SK-N-SH (cell line): ENCODE data around the gene PACSIN1. TPM values are rescaled to one million over a fixed set of nuclear protein-coding genes. Genes with fewer than 3 reads are reported as not detected.

Experiments used
- CTCF ChIA-PET: fragments of 300-600, 350-600 bp; formaldehyde crosslinking; extraction: SDS; loops from one replicate; lab custom pipeline; 2021; lab: Yijun Ruan, JAX
- POLR2A ChIA-PET: fragments of 350-600 bp; sonication (Branson Sonifier 250); formaldehyde crosslinking; extraction: SDS; loops from one replicate; lab custom pipeline; 2020; ENCODE audit warnings: antibody characterized with exemption, inconsistent platforms; lab: Yijun Ruan, JAX
- DNase-seq: peaks from one replicate; pipeline ENCODE4 v3.0.0; 2012
- H2AFZ ChIP-seq: fragments of 200-600 bp; sonication (generic); 2 replicates; pipeline ENCODE4 v1.8.1; 2016; ENCODE audit warnings: antibody characterized with exemption, mild to moderate bottlenecking, low read depth
- H3F3A ChIP-seq: fragments of 200-600 bp; sonication (generic); replicated peaks from 2 replicates; pipeline ENCODE3; 2016; ENCODE audit warnings: antibody characterized with exemption, mild to moderate bottlenecking; ENCODE audit not compliant: insufficient read depth
- H3K27ac ChIP-seq, 2 experiments: fragments of 200-500 bp in 1 of 2; fragments of 200-600 bp in 1 of 2; sonication (Bioruptor generic) in 1 of 2; sonication (generic), shearing (Covaris generic) in 1 of 2; 2 replicates each; pipeline versions ENCODE4 v1.5.1 to v1.6.1; 2014 to 2016; ENCODE audit warnings: low read depth in 2 of 2, inconsistent platforms in 1 of 2, low read length in 1 of 2, mild to moderate bottlenecking in 1 of 2, mixed read lengths in 1 of 2
- H3K27me3 ChIP-seq: fragments of 200-600 bp; sonication (generic), shearing (Covaris generic); 2 replicates; pipeline ENCODE4 v1.6.1; 2016; ENCODE audit warnings: mixed run types; ENCODE audit not compliant: insufficient read depth
- H3K36me3 ChIP-seq, 2 experiments: fragments of 200-500 bp in 1 of 2; fragments of 200-600 bp in 1 of 2; sonication (Bioruptor generic) in 1 of 2; sonication (generic) in 1 of 2; replicated peaks in 1 of 2; 2 replicates each; pipeline versions ENCODE3 to v1.5.1; 2014 to 2016; ENCODE audit warnings: low read length in 1 of 2, mild to moderate bottlenecking in 1 of 2; ENCODE audit not compliant: insufficient read depth in 2 of 2, control insufficient read depth in 1 of 2
- H3K4me1 ChIP-seq, 2 experiments: fragments of 200-500 bp in 1 of 2; fragments of 200-600 bp in 1 of 2; sonication (Bioruptor generic) in 1 of 2; sonication (generic), shearing (Covaris generic) in 1 of 2; 2 replicates each; pipeline versions ENCODE4 v1.5.1 to v1.6.1; 2014 to 2016; ENCODE audit warnings: low read depth in 1 of 2, low read length in 1 of 2, mixed run types in 1 of 2; ENCODE audit not compliant: insufficient read depth in 2 of 2, control insufficient read depth in 1 of 2
- H3K4me2 ChIP-seq: fragments of 200-600 bp; sonication (generic), shearing (Covaris generic); 2 replicates; pipeline ENCODE4 v1.6.1; 2017; ENCODE audit warnings: mixed run types
- H3K4me3 ChIP-seq, 2 experiments: fragments of 200-500 bp in 1 of 2; fragments of 200-600 bp in 1 of 2; sonication (Bioruptor generic) in 1 of 2; sonication (generic), shearing (Covaris generic) in 1 of 2; 2 replicates each; pipeline versions ENCODE4 v1.5.1 to v1.8.1; 2014 to 2016; ENCODE audit warnings: low read depth in 2 of 2, inconsistent platforms in 1 of 2, low read length in 1 of 2, mild to moderate bottlenecking in 1 of 2, mixed read lengths in 1 of 2, moderate library complexity in 1 of 2
- H3K79me2 ChIP-seq: fragments of 200-600 bp; sonication (generic); 2 replicates; pipeline ENCODE4 v1.8.1; 2017; ENCODE audit warnings: mild to moderate bottlenecking; ENCODE audit not compliant: insufficient read depth
- H3K9ac ChIP-seq: fragments of 200-600 bp; sonication (generic); 2 replicates; pipeline ENCODE4 v1.6.1; 2017; ENCODE audit warnings: mixed run types
- H3K9me2 ChIP-seq: fragments of 200-600 bp; sonication (generic); 2 replicates; pipeline ENCODE4 v1.6.1; 2017; ENCODE audit warnings: mixed run types
- H3K9me3 ChIP-seq: fragments of 200-600 bp; sonication (generic); 2 replicates; pipeline ENCODE4 v1.6.1; 2017; ENCODE audit warnings: mixed run types, mild to moderate bottlenecking, moderate library complexity
- H4K20me1 ChIP-seq: fragments of 200-600 bp; sonication (generic); 2 replicates; pipeline ENCODE4 v1.6.1; 2017; ENCODE audit warnings: mild to moderate bottlenecking, mixed run types; ENCODE audit not compliant: insufficient read depth
- CHD2 ChIP-seq: fragments of 150-350 bp; IDR thresholded peaks from 2 replicates; pipeline ENCODE4 v1.6.1; 2018; ENCODE audit warnings: low read length; ENCODE audit not compliant: partially characterized antibody
- EZH2phosphoT487 ChIP-seq: fragments of 200-600 bp; sonication (generic); IDR thresholded peaks from 2 replicates; pipeline ENCODE4 v1.6.1; 2017; ENCODE audit warnings: low read depth, mixed run types, mild to moderate bottlenecking, antibody characterized with exemption, moderate library complexity, borderline replicate concordance
- FOXJ3 ChIP-seq: sonication (generic); formaldehyde crosslinking; IDR thresholded peaks from 2 replicates; pipeline ENCODE4 v1.5.1; 2020; ENCODE audit warnings: mild to moderate bottlenecking, missing genetic modification reagents
- FOXM1 ChIP-seq: IDR thresholded peaks from 2 replicates; pipeline ENCODE4 v1.4.0; 2012; ENCODE audit warnings: low read depth, mild to moderate bottlenecking
- GABPA ChIP-seq: IDR thresholded peaks from 2 replicates; pipeline ENCODE4 v1.4.0; 2012; ENCODE audit warnings: low read depth, mild to moderate bottlenecking
- JUND ChIP-seq: IDR thresholded peaks from 2 replicates; pipeline ENCODE4 v1.4.0; 2012
- MXI1 ChIP-seq: IDR thresholded peaks from 2 replicates; pipeline ENCODE4 v1.6.1; 2012; ENCODE audit warnings: mild to moderate bottlenecking, low read depth, low read length, improper control_type of control experiment
- POLR2AphosphoS5 ChIP-seq: IDR thresholded peaks from 2 replicates; pipeline ENCODE4 v1.6.1; 2012; ENCODE audit warnings: low read depth, low read length
- RAD21 ChIP-seq: IDR thresholded peaks from 2 replicates; pipeline ENCODE4 v1.6.1; 2012; ENCODE audit warnings: mild to moderate bottlenecking, low read length
- RCOR1 ChIP-seq: fragments of 150-350 bp; IDR thresholded peaks from 2 replicates; pipeline ENCODE4 v1.6.1; 2017; ENCODE audit warnings: antibody characterized with exemption, low read length
- SMC3 ChIP-seq: IDR thresholded peaks from 2 replicates; pipeline ENCODE4 v1.6.1; 2012; ENCODE audit warnings: low read depth, low read length, improper control_type of control experiment
- TAF1 ChIP-seq: IDR thresholded peaks from 2 replicates; pipeline ENCODE4 v1.6.1; 2012; ENCODE audit warnings: low read depth, mild to moderate bottlenecking, low read length, moderate library complexity, borderline replicate concordance
- TCF12 ChIP-seq: IDR thresholded peaks from 2 replicates; pipeline ENCODE4 v1.4.0; 2012
- TEAD4 ChIP-seq: IDR thresholded peaks from 2 replicates; pipeline ENCODE4 v1.4.0; 2012; ENCODE audit warnings: mild to moderate bottlenecking, borderline replicate concordance; ENCODE audit not compliant: insufficient read depth
- YY1 ChIP-seq: IDR thresholded peaks from 2 replicates; pipeline ENCODE4 v1.4.0; 2012; ENCODE audit warnings: low read depth, mild to moderate bottlenecking
- WGBS: methylation state at CpG from one replicate; pipeline ENCODE4 v1.1.6; 2017; ENCODE audit warnings: low lambda C conversion rate; 5-methylcytosine and 5-hydroxymethylcytosine counted together
- polyA plus RNA-seq, 3 experiments: library from polyadenylated mRNA; depleted of rRNA; stranded (reverse); fragments of >200 nt; gene quantifications; 2 replicates each; pipeline ENCODE4 v1.2.3, GENCODE V29; 2012
- TF ChIP-seq, protein P1 (sequence below): IDR thresholded peaks from 2 replicates; pipeline ENCODE4 v1.4.0; 2012; ENCODE audit warnings: low read depth, borderline replicate concordance
- TF ChIP-seq, protein P2 (sequence below): IDR thresholded peaks from 2 replicates; pipeline ENCODE4; 2012
- TF ChIP-seq, protein P3 (sequence below): IDR thresholded peaks from 2 replicates; pipeline ENCODE4 v1.6.1; 2012; ENCODE audit warnings: mild to moderate bottlenecking, low read depth, low read length, moderate library complexity
- TF ChIP-seq, protein P4 (sequence below): fragments of 150-350 bp; IDR thresholded peaks from 2 replicates; pipeline ENCODE4 v1.6.1; 2017; ENCODE audit warnings: antibody characterized with exemption, low read length, low read depth, borderline replicate concordance

PACSIN1 gene
- polyA plus RNA-seq, 1 of the 3 experiments (the other 2 are of a cell fraction), result 0.05 TPM

DNA sequence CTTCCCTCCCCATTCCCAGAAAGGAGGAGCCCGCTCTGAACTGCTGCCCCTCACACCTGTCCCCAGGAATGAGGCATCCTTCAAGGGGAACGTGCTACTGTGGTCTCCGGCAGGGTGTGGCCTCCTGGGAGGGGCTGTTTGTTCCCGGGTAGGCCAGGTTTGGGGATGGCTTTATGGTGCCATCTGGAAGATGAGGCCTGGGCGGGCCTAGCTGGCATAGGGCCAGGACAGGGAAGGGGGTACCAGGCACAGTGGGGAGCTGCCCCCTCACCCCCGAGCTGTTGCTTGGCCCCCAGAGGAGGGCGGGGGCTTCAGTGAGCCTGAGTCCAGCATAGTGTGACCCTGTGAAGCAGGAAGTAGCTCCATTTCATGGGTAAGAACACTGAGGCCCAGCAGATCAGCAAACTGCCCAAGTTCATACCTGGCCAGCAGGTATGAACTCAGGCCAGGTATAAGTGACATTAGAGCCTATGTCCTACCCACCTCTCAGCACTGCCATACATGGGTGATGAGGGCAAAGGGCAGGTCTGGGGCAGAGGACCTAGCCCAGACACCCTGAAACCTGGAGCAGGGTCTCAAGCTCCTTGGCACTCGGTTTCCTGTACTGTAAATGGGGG is 107.8 kb downstream of the PACSIN1 start:
- H3K4me3 ChIP-seq, result no peak overlapping the region
- H3K27me3 ChIP-seq, result no peaks in the 10 kb centered on the region
- no peaks in the 10 kb centered on the region for H3K9me2 ChIP-seq
- H3K4me2 ChIP-seq, result no peak overlapping the region
- no peak overlapping the region for H3K9ac ChIP-seq
- H3K4me1 ChIP-seq, result no peaks in the 10 kb centered on the region; a peak in 1 of 4 replicates
- POLR2A ChIA-PET, result no interaction called here
- no peak for TF ChIP-seq RAD21
- no peak for TF ChIP-seq MXI1
- TF ChIP-seq, protein P1, sequence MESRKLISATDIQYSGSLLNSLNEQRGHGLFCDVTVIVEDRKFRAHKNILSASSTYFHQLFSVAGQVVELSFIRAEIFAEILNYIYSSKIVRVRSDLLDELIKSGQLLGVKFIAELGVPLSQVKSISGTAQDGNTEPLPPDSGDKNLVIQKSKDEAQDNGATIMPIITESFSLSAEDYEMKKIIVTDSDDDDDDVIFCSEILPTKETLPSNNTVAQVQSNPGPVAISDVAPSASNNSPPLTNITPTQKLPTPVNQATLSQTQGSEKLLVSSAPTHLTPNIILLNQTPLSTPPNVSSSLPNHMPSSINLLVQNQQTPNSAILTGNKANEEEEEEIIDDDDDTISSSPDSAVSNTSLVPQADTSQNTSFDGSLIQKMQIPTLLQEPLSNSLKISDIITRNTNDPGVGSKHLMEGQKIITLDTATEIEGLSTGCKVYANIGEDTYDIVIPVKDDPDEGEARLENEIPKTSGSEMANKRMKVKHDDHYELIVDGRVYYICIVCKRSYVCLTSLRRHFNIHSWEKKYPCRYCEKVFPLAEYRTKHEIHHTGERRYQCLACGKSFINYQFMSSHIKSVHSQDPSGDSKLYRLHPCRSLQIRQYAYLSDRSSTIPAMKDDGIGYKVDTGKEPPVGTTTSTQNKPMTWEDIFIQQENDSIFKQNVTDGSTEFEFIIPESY, result no peak
- no peak for TF ChIP-seq YY1
- no peak for TF ChIP-seq GABPA
- TF ChIP-seq, protein P2, sequence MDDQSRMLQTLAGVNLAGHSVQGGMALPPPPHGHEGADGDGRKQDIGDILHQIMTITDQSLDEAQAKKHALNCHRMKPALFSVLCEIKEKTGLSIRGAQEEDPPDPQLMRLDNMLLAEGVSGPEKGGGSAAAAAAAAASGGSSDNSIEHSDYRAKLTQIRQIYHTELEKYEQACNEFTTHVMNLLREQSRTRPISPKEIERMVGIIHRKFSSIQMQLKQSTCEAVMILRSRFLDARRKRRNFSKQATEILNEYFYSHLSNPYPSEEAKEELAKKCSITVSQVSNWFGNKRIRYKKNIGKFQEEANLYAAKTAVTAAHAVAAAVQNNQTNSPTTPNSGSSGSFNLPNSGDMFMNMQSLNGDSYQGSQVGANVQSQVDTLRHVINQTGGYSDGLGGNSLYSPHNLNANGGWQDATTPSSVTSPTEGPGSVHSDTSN, result no peak
- no peak for TF ChIP-seq SMC3
- TF ChIP-seq CHD2, result no peak
- no peak for TF ChIP-seq FOXJ3 (CRISPR knock-in tag)
- TF ChIP-seq, protein P3, sequence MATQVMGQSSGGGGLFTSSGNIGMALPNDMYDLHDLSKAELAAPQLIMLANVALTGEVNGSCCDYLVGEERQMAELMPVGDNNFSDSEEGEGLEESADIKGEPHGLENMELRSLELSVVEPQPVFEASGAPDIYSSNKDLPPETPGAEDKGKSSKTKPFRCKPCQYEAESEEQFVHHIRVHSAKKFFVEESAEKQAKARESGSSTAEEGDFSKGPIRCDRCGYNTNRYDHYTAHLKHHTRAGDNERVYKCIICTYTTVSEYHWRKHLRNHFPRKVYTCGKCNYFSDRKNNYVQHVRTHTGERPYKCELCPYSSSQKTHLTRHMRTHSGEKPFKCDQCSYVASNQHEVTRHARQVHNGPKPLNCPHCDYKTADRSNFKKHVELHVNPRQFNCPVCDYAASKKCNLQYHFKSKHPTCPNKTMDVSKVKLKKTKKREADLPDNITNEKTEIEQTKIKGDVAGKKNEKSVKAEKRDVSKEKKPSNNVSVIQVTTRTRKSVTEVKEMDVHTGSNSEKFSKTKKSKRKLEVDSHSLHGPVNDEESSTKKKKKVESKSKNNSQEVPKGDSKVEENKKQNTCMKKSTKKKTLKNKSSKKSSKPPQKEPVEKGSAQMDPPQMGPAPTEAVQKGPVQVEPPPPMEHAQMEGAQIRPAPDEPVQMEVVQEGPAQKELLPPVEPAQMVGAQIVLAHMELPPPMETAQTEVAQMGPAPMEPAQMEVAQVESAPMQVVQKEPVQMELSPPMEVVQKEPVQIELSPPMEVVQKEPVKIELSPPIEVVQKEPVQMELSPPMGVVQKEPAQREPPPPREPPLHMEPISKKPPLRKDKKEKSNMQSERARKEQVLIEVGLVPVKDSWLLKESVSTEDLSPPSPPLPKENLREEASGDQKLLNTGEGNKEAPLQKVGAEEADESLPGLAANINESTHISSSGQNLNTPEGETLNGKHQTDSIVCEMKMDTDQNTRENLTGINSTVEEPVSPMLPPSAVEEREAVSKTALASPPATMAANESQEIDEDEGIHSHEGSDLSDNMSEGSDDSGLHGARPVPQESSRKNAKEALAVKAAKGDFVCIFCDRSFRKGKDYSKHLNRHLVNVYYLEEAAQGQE, result no peak
- TF ChIP-seq TEAD4, result no peak
- TF ChIP-seq, protein P4, sequence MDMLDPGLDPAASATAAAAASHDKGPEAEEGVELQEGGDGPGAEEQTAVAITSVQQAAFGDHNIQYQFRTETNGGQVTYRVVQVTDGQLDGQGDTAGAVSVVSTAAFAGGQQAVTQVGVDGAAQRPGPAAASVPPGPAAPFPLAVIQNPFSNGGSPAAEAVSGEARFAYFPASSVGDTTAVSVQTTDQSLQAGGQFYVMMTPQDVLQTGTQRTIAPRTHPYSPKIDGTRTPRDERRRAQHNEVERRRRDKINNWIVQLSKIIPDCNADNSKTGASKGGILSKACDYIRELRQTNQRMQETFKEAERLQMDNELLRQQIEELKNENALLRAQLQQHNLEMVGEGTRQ, result no peak
- TF ChIP-seq FOXM1, result no peak
- no peak for TF ChIP-seq TAF1
- no peak for TF ChIP-seq POLR2AphosphoS5
- TF ChIP-seq RCOR1, result no peak
- no peak for TF ChIP-seq TCF12
- no peak for TF ChIP-seq EZH2phosphoT487
- TF ChIP-seq JUND, result no peak
- CTCF ChIA-PET, result interaction anchor here (0.7 to 2.9 kb wide), 5 partner anchors 18 to 410 kb away, joined by 3 to 9 read pairs (median 4); no protein-coding TSS in a partner anchor
- H2AFZ ChIP-seq, result no peak overlapping the region
- H3K9me3 ChIP-seq, result no peaks in the 10 kb centered on the region
- H4K20me1 ChIP-seq, result no peaks in the 10 kb centered on the region
- H3K27ac ChIP-seq, result no peak overlapping the region
- no peaks in the 10 kb centered on the region for H3K36me3 ChIP-seq
- 68% methylated on average over 4 of the region's 8 CpGs for WGBS
- no peaks in the 10 kb centered on the region for H3K79me2 ChIP-seq
- DNase-seq, result peak; percentile 28
- no peaks in the 10 kb centered on the region for H3F3A ChIP-seq
